ENCODE data around the gene LGALS7B.
"Not testable (repeated sequence)": the region's sequence is repeated elsewhere in the genome, so short reads cannot be mapped to it uniquely, and the experiment has no call there.

DNA sequence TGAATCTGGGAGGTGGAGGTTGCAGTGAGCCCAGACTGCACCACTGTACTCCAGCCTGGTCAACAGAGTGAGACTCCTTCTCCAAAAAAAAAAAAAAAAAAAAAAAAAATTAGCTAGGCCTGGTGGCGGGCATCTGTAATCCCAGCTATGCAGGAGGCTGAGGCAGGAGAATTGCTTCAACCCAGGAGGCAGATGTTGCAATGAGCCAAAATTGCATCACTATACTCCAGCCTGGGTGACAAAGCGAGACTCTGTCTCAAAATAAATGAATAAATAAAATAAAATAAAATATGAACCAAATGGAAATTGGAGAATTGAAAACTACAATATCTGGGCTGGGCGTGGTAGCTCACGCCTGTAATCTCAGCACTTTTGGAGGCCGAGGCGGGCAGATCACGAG, 40.2 kb downstream of the LGALS7B start:
- TF ChIP-seq, protein P1, sequence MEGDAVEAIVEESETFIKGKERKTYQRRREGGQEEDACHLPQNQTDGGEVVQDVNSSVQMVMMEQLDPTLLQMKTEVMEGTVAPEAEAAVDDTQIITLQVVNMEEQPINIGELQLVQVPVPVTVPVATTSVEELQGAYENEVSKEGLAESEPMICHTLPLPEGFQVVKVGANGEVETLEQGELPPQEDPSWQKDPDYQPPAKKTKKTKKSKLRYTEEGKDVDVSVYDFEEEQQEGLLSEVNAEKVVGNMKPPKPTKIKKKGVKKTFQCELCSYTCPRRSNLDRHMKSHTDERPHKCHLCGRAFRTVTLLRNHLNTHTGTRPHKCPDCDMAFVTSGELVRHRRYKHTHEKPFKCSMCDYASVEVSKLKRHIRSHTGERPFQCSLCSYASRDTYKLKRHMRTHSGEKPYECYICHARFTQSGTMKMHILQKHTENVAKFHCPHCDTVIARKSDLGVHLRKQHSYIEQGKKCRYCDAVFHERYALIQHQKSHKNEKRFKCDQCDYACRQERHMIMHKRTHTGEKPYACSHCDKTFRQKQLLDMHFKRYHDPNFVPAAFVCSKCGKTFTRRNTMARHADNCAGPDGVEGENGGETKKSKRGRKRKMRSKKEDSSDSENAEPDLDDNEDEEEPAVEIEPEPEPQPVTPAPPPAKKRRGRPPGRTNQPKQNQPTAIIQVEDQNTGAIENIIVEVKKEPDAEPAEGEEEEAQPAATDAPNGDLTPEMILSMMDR (IDR thresholded peaks at IDR 0.05): not testable (repeated sequence)
- TF ChIP-seq EZH2 (IDR thresholded peaks at IDR 0.05; ENCODE audit: borderline replicate concordance, insufficient read depth, low read depth, low read length, poor library complexity, severe bottlenecking): not testable (repeated sequence)

Measured in B cell (primary cell).